Stromal cell of bone marrow (primary cell): ENCODE data around the gene CMPK2.

Experiments used
- DNase-seq: peaks from one replicate; pipeline ENCODE4 v3.0.0-alpha.2; 2012; ENCODE audit warnings: low read depth

Gene CMPK2

GRCh38 chr2:6841537-6842287 lies 24.0 kb downstream of the CMPK2 start:
- no peak for DNase-seq

- no peak for DNase-seq
Observed at GRCh38 chr2:6838673-6839319, 26.9 kb downstream of the CMPK2 start.

DNA sequence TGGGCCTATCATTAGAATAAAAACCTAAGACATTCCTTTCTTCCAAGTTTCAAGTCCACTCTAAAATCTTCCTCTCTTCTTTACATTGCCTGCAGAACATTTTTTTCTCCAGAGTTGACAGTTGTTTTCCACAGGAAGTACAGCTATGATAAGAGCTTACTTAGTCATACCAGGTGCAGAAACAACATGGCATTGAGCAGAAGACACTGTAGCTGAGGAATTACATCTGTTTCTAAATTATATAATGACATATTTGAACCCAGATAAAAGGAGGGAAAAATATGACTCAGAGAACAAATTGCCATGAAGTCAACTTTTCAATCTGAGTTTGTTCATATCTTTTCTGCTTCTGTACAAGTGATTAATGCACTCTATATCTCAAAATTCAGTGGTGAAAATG lies 30.2 kb downstream of the CMPK2 start:
- DNase-seq: no peak

DNA sequence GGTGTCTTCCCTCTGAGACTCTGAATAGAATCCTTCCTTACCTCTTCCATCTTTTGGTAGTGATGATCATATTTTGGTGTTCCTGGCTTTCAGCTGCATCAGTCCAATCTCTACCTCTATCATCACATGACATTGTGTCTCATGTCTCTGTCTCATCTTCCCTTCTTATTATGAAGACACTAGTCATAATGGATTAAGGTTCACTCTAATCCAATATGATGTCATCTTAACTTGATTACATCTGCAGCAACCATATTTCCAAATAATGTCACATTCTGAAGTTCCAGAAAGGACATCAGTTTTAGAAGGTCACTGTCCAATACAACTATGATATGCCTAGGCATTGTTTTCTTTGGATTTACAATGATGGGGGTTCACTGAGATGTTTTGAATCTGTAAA lies 31.5 kb downstream of the CMPK2 start:
- DNase-seq: no peak

DNA sequence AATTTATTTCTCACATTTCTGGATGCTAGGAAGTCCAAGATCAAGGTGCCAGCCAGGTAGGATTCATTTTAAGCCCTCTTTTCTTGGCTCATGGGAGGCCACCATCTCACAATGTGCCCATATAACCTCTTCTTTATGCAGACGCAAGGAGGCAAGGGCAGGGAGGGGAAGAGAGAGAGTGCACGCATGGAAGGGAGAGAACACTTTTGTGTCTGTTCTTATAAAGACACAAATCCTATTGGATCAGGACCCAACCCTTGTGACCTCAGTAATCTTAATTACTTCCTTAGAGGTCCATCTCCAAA lies 32.5 kb downstream of the CMPK2 start:
- DNase-seq: no peak

DNA sequence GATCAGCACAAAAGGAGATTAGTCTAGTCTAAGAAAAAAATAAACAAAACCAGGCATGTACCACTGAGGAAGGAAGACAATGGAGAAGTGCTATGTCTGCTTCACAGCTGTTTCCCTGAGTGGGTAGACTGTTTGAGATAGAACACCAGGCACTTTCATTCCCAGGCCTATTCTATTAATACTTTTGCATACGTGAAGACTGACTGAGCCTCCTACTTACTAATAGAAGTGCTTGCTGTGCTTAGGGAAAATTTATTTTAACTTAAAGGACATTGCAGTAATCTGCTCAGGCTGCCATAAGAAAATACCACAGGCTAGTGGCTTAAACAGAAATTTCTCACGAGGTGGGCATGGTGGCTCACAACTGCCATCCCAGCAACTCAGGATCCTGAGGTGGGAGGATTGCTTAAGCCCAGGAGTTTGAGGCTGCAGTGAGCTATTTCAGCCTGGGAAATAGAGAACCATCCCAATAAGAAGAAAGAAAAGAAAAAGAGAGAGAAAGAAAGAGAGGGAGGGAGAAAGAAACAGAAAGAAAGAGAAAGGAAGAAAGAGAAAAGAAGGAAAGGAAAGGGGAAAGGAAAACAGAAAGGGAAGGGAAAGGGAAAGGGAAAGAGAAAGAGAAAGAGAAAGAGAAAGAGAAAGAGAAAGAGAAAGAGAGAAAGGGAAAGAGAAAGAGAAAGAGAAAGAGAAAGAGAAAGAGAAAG lies 33.0 kb downstream of the CMPK2 start:
- no peak for DNase-seq

DNA sequence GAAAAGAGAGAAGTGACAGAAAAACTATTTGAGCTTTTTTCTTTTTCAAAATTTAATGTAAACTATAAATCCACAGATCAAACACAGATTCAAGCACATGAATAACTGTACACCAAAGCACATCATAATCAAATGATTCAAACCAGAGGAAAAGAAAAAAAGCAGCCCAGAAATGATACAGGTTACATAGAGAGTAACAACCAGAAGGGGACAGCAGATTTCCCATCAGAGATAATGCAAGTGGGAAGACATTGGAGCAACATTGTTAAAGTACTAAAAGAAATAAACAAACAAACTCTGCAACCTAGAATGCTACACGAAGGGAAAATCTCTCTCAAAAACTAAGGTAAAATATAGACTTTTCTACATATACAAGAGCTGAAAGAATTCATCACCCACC lies 34.5 kb downstream of the CMPK2 start:
- DNase-seq: no peak

DNA sequence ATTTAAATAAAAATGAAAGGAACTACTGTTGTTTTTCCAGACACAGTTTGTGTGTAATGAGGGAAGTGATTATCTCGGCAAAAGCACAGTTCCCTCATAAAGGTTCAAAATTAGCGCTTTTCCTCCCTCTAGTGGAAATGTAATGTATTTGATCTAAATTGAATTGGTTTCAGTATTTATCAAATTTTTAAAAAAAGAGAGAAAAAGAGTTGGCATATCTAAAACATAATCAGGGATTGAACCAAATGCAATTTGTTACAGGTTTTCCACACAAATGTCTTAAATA lies 37.5 kb downstream of the CMPK2 start:
- DNase-seq: peak; percentile 32

GRCh38 chr2:6827566-6828298 lies 38.0 kb downstream of the CMPK2 start:
- no peak for DNase-seq

DNA sequence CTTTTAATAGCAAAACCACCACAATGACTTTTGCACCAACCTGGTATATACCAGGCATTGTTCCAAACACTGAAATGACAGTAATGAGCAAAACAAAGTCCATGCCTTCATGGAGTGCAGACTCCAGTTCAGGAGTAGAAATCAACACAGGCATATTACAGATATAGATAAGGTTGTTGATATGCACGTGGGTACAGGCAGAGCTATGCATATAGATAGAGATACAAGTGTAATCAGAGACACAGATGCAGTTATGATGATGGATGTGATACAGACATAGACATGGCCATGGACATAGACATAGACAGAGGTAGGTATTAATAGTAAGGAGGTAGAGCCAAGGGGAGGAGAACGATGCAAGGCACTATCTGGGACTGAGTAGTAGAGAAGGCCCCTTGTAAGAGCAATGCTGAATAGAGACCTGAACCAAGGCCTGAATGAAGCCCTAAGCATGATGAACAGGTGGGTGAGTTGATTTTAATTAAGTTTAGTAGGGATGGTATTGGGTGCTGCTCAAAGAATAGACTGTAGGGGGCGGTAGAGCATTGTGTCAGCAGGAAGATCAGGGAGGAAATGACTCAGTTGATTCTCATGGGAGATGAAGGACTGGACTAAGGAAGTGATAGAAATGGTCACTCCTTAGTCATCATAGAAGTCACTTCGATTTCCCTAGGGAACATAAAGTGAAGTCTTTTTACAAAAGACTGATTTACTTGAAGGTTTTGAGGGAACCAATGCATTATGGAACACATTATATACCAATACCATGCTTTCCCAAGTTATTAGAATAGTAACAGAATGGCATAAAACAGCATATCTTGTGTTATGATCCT lies 39.4 kb downstream of the CMPK2 start:
- DNase-seq: peak; percentile 45

DNA sequence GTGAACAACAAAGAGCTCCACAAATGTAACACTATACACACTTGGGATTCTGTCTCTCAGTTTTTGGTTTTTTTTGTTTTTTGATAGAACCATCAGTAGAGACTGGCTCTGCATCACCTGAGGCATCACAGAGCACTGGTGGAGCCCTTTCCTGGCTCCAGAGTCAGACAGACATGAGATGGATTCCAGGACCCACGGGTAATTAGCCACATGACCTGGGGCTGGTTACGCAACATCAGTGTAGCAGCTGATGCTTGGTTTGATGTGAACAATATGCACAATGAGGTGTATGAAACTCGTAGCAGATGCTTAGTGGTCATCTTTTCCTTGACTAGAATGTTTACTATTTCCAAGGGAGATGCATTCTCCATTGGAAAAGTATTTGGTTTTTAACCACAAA lies 40.7 kb downstream of the CMPK2 start:
- DNase-seq: no peak

DNA sequence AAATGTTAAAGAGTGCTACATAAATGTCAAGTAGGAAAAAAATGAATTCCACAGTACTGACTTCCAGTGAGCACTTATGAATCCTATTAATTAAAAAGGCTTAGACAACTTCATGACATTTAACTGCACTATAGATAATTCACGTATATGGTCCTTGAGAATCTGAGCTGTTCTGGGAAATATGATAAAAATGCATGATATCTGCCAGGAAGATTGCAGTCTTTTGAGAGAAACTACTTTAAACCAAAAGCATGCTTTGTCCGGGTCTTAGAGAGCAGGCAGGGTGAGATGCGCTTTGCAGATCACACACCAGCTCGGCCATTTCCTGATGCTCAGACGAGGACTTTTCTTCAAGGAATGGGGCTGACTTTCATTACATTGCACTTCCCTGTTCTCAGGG lies 42.6 kb downstream of the CMPK2 start:
- DNase-seq: no peak

- DNase-seq: no peak
Observed at GRCh38 chr2:6822406-6822805, 43.3 kb downstream of the CMPK2 start.

DNA sequence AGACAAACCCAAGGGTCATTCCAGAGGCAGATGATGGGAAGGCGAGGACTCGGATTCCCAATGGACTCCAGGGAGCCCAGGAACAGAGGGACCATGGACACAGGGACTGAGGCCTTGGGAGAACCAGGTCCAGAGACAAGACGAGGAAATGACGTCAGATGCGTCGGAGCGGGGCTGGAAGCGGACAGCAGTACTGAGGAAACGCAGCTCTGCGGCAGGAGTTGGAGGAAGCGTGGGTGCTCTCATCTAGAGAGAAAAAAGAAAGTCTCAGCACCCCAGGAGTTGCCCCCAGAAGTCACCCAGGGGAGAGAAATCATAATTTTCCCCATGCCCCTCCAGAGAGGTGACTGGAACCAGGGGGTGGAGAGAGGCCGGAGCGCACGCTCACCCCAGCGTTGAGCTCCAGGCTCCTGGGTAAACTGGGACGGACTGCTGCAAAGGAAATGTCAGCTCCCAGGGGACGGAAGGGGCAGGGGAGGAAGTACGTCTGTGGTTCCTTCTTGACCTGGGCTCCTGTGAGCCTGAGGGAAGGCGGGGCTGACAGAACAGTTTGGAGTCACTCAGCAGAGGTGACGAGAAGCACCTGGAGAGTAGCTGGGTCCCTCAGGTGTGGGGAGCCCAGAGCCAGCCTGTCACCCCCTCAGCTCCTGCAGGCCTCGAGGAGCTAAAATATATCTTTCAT lies 44.7 kb downstream of the CMPK2 start:
- no peak for DNase-seq

DNA sequence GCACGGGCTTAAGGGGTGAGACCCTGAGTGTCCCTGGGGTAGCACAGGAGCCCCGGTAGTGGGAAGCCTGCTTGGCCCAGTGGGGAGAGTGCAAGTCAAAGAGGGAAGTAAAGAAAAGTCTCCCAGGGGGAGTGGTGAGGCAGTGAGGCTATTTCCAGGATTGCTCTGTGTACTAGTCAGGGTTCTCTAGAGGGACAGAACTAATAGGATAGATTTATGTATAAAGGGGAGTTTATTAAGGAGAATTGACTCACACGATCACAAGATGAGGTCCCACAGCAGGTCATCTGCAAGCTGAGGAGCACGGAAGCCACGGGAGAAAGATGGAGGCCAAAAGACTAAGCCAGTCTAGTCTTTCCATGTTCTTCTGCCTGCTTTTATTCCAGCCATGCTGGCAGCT lies 45.5 kb downstream of the CMPK2 start:
- no peak for DNase-seq

DNA sequence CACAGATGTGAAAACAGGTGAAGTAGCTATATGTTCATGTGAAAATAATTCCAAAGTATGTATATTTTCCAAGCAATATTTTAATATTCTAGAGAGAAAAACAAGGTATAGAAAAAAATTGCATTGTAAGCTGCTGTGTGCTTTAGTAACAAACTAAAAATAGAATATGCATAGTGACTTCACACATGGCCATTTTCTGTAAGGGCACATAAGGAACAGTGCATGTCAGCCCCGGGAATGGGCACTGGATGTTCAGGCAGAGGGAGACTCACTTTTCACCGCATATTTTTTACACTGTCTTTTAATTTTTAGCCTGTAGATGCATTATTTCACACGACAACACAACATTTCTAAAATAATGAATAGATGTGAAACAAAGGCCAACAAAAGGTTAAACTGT lies 46.0 kb downstream of the CMPK2 start:
- no peak for DNase-seq

DNA sequence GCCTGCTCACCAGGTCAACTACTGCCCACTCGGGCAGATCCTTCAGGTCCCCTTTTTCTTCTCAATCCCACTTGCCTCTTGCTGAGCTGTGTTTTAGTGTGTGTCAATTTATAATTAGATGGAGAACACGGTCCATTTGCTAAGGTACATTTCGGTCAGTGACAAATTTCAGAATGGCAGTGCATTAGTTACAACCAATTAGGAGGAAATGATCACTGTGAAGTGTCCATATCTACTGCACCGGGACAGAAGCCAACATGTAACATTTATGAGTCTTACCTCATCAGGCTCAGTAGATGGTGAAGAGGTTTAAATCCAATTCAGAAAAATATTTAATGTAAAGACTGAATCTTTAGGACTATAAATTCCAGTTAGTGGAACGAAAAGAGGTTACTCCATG lies 47.7 kb downstream of the CMPK2 start:
- no peak for DNase-seq

DNA sequence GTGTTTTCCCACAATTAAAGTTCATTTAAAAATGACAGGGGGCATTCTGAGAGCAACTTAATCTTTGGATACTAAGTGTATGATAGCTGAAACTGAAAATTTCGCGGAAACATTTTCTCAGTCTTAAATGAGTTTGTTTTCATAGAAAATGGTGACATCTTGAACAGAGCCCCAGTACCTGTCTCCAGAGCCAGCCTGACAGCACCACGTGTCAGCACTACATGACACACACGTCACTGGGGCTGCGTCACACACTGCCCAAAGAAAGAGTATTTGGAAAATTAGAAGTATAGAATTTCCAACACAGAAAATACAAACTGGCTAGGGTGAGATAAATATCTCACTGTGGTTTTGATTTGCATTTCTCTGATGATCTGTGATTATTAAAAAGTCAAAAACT lies 50.8 kb downstream of the CMPK2 start:
- no peak for DNase-seq

- no peak for DNase-seq
Observed at GRCh38 chr2:6814312-6814711, 51.4 kb downstream of the CMPK2 start.

GRCh38 chr2:6813573-6813972 lies 52.1 kb downstream of the CMPK2 start:
- DNase-seq: no peak

DNA sequence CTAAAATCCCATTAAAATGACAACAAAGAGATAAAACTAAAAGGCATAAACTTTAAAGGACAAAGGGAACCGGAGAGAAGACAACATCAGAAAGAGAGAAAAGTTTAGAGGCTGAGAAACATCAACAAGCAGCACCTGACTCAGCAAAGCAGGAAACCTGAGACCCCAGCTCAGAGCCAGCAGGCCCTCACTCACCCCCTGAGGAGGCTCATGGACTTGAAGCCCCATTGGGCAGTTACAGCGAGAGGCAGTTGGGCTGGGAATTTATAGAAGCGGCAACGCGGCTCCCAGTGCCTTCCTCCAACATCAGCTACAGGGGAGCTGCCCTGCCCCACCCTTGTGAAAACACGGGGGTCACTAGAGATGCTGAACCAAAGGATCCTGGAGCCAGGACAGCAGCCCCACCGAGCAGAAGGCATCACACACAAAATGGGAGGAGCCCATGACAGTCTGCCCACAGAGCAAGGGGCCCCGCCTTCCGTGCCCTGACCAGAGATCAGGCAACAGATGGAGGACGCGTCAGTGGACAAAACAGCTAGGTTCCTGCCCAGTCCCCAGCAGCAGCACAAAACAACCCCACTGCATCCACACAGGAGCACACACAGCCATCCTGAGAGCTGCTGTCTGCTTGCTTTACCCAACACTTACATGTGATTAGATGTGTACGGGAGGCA lies 52.7 kb downstream of the CMPK2 start:
- DNase-seq: no peak
